Neutrophil (primary cell): ENCODE results near the gene HEMGN.

Experiments
- H3K27ac ChIP-seq: fragments of 200-600 bp; sonication (generic); 2 replicates; pipeline ENCODE4 v1.5.1; 2016; ENCODE audit warnings: mild to moderate bottlenecking, moderate library complexity
- H3K27me3 ChIP-seq: fragments of 200-600 bp; sonication (generic); 2 replicates; pipeline ENCODE4 v1.6.0; 2016; ENCODE audit warnings: mild to moderate bottlenecking
- H3K36me3 ChIP-seq: fragments of 200-600 bp; sonication (generic); 2 replicates; pipeline ENCODE4 v1.5.1; 2017
- H3K4me1 ChIP-seq, 2 experiments: fragments of 200-600 bp in 1 of 2; sonication (generic) in 1 of 2; 1 replicate in 1 of 2; 2 replicates in 1 of 2; pipeline versions ENCODE4 v1.5.1 to v1.6.1; 2013 to 2016; ENCODE audit warnings: low read depth in 1 of 2, low read length in 1 of 2, mild to moderate bottlenecking in 1 of 2, moderate library complexity in 1 of 2; ENCODE audit not compliant: control insufficient read depth in 1 of 2, insufficient read depth in 1 of 2
- H3K4me3 ChIP-seq, 2 experiments: fragments of 200-600 bp in 1 of 2; sonication (generic) in 1 of 2; 1 replicate in 1 of 2; 2 replicates in 1 of 2; pipeline ENCODE4 v1.5.1; 2013 to 2016; ENCODE audit warnings: low read depth in 1 of 2, low read length in 1 of 2, mild to moderate bottlenecking in 1 of 2, moderate library complexity in 1 of 2
- H3K9me3 ChIP-seq: fragments of 200-600 bp; sonication (generic); 2 replicates; pipeline ENCODE4 v1.5.1; 2016
- CTCF ChIP-seq: fragments of 200-600 bp; sonication (generic); IDR thresholded peaks from 2 replicates; pipeline ENCODE4 v1.5.1; 2016; ENCODE audit warnings: antibody characterized with exemption

HEMGN gene

DNA sequence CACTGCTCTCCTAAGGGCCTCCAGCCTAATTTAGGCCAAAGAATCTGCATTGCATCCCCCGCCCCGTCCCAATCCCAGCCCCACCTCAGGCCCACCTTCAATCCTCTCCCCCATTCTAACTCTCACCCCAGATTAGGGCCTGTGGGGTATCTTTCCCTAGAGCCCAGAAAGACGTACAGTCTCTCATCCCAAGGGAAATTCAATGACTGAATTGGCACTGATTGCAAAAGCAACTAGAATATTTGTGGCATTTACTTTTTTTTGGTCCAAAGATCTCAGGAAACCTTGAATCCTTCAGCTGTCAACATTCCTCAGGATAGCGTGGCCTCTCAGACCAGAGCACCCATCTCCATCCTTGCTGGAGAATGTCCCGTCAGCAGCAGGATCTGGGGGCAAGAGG is 46.2 kb downstream of the HEMGN start:
- Histone ChIP-seq H3K4me3 (no peak overlapping the region), H3K4me1 (peaks cover 2 to 10% of the 10 kb centered on the region in 2 experiments), H3K9me3 (no peaks in the 10 kb centered on the region), H3K27me3 (no peaks in the 10 kb centered on the region), H3K36me3 (no peaks in the 10 kb centered on the region), H3K27ac (no peak overlapping the region)
- no peak for TF ChIP-seq CTCF

- Histone ChIP-seq H3K4me1 (peaks cover 2 to 10% of the 10 kb centered on the region in 2 experiments), H3K9me3 (no peaks in the 10 kb centered on the region), H3K36me3 (no peaks in the 10 kb centered on the region), H3K27ac (peak overlapping the region; percentile 37), H3K27me3 (no peaks in the 10 kb centered on the region), H3K4me3 (no peak overlapping the region)
- peak; percentile 78 for TF ChIP-seq CTCF
These were observed 47.8 kb downstream of the HEMGN start for GRCh38 chr9:97889941-97890887.

GRCh38 chr9:97880336-97880735 is 57.6 kb downstream of the HEMGN start:
- Histone ChIP-seq H3K9me3 (no peaks in the 10 kb centered on the region), H3K36me3 (no peaks in the 10 kb centered on the region), H3K27me3 (peaks cover 53% of the 10 kb centered on the region), H3K27ac (no peak overlapping the region), H3K4me1 (peaks cover 7 to 12% of the 10 kb centered on the region in 2 experiments), H3K4me3 (no peak overlapping the region)
- TF ChIP-seq CTCF, result no peak
